T-cell (primary cell): ENCODE measurements around the gene URB1. TPM values are rescaled to one million over a fixed set of nuclear protein-coding genes. Genes with fewer than 3 reads are reported as not detected.

ENCODE experiments used
- ATAC-seq, 4 experiments: fragments of 200-7000 bp in 3 of 4; fragments of 150-1000 bp in 1 of 4; cut with Tn5 transposase; replicated peaks in 1 of 4; 1 replicate in 3 of 4; 2 replicates in 1 of 4; pipeline ENCODE4 v1.10.0; 2021; ENCODE audit warnings: moderate library complexity in 3 of 4, mild to moderate bottlenecking in 2 of 4, moderate number of reproducible peaks in 1 of 4
- CTCF ChIA-PET, 2 donors: fragments of 300-600 bp; sonication (Branson Sonifier 250); formaldehyde crosslinking; loops; one replicate each; lab custom pipeline; 2022; ENCODE audit warnings: antibody characterized with exemption in 2 of 2; lab: Charles Lee
- POLR2A ChIA-PET, 2 donors: fragments of 300-600 bp; sonication (Branson Sonifier 250); formaldehyde crosslinking; loops; one replicate each; lab custom pipeline; 2022; ENCODE audit warnings: antibody characterized with exemption in 2 of 2; lab: Charles Lee
- DNase-seq, 35 experiments: peaks; one replicate each; pipeline versions ENCODE4 v3.0.0 to v3.0.0-alpha.2; 2013 to 2023
- H3K27ac ChIP-seq: one replicate; pipeline ENCODE4 v1.5.1; 2013; ENCODE audit warnings: low read length
- H3K27me3 ChIP-seq, 2 experiments: replicated peaks in 1 of 2; 1 replicate in 1 of 2; 2 replicates in 1 of 2; pipeline versions ENCODE4 v1.6.1 to v1.7.0; 2013; ENCODE audit warnings: low read length in 1 of 2, mixed read lengths in 1 of 2; ENCODE audit not compliant: control insufficient read depth in 2 of 2, insufficient read depth in 2 of 2; ENCODE audit errors: extremely low read depth in 1 of 2
- H3K36me3 ChIP-seq, 2 donors: 1 replicate in 1 of 2; 2 replicates in 1 of 2; pipeline versions ENCODE4 v1.6.1 to v1.7.0; 2013; ENCODE audit warnings: low read length in 1 of 2; ENCODE audit not compliant: control insufficient read depth in 2 of 2, insufficient read depth in 1 of 2; ENCODE audit errors: extremely low read depth in 1 of 2
- H3K4me1 ChIP-seq, 2 experiments: 1 replicate in 1 of 2; 2 replicates in 1 of 2; pipeline versions ENCODE4 v1.6.1 to v1.7.0; 2013; ENCODE audit warnings: low read length in 2 of 2, mixed read lengths in 1 of 2; ENCODE audit not compliant: insufficient read depth in 2 of 2, control insufficient read depth in 1 of 2; ENCODE audit errors: extremely low read depth in 1 of 2
- H3K4me3 ChIP-seq, 2 donors: 1 replicate in 1 of 2; 2 replicates in 1 of 2; pipeline versions ENCODE4 v1.5.1 to v1.7.0; 2013; ENCODE audit warnings: mild to moderate bottlenecking in 2 of 2, low read length in 1 of 2, moderate library complexity in 1 of 2; ENCODE audit not compliant: control insufficient read depth in 1 of 2; ENCODE audit errors: extremely low read depth in 1 of 2
- H3K9me3 ChIP-seq: 2 replicates; pipeline ENCODE4 v1.7.0; 2013
- H3K27ac Mint-ChIP-seq, 2 donors: one replicate each; pipeline ENCODE4 v1.8.0; 2020 to 2021; ENCODE audit warnings: mild to moderate bottlenecking in 2 of 2, mixed read lengths in 2 of 2
- H3K27me3 Mint-ChIP-seq, 2 donors: one replicate each; pipeline ENCODE4 v1.8.0; 2021 to 2022; ENCODE audit warnings: mixed read lengths in 2 of 2
- H3K36me3 Mint-ChIP-seq: one replicate; pipeline ENCODE4 v1.8.0; 2021; ENCODE audit warnings: mixed read lengths
- H3K4me1 Mint-ChIP-seq, 3 donors: one replicate each; pipeline ENCODE4 v1.8.0; 2020 to 2022; ENCODE audit warnings: mixed read lengths in 3 of 3, mild to moderate bottlenecking in 1 of 3
- H3K4me3 Mint-ChIP-seq, 3 donors: one replicate each; pipeline ENCODE4 v1.8.0; 2020 to 2022; ENCODE audit warnings: mild to moderate bottlenecking in 3 of 3, mixed read lengths in 3 of 3, moderate library complexity in 3 of 3
- H3K9me3 Mint-ChIP-seq, 3 donors: one replicate each; pipeline ENCODE4 v1.8.0; 2020 to 2022; ENCODE audit warnings: mixed read lengths in 3 of 3
- WGBS: methylation state at CpG from one replicate; pipeline ENCODE4 v1.1.5; 2013; ENCODE audit warnings: missing lambda C conversion rate; ENCODE audit not compliant: insufficient coverage; 5-methylcytosine and 5-hydroxymethylcytosine counted together
- total RNA-seq, 35 experiments: library from RNA in 6 of 35; stranded (reverse) in 6 of 35; fragments of 120-200 nt in 1 of 35; gene quantifications; one replicate each; pipeline versions ENCODE4 v1.2.1 to v1.2.4 and lab custom pipeline; 2013 to 2026

Gene URB1
- total RNA-seq, 5 donors from 2014 or later (not counting 1 experiment from before 2014, with no cell fraction given): 13.4 to 20.2 (median 18.9) TPM

- H3K9me3 ChIP-seq: no peaks in the 10 kb centered on the region
- H3K27ac ChIP-seq: no peak overlapping the region
- ATAC-seq (no peak), DNase-seq (peak in 1 of 35 experiments; percentile 16)
- no peaks in the 10 kb centered on the region for H3K9me3 Mint-ChIP-seq
- H3K4me3 ChIP-seq: no peak overlapping the region
- WGBS: 98% methylated on average over 11 of the region's 12 CpGs
- peaks cover 85% of the 10 kb centered on the region for H3K36me3 Mint-ChIP-seq
- no peak overlapping the region for H3K4me3 Mint-ChIP-seq
- H3K4me1 ChIP-seq: no peaks in the 10 kb centered on the region
- no peaks in the 10 kb centered on the region for H3K27me3 Mint-ChIP-seq
- CTCF ChIA-PET: no interaction called here
- POLR2A ChIA-PET: no interaction called here
- no peak overlapping the region for H3K27ac Mint-ChIP-seq
- H3K36me3 ChIP-seq: peaks cover 19 to 93% of the 10 kb centered on the region in 2 donors
- H3K27me3 ChIP-seq: no peaks in the 10 kb centered on the region
- H3K4me1 Mint-ChIP-seq: no peaks in the 10 kb centered on the region
These were observed 70.7 kb downstream of the URB1 start for GRCh38 chr21:32322103-32322502.

- H3K27me3 Mint-ChIP-seq: no peaks in the 10 kb centered on the region
- no peaks in the 10 kb centered on the region for H3K4me1 Mint-ChIP-seq
- peaks cover 20 to 96% of the 10 kb centered on the region in 2 donors for H3K36me3 ChIP-seq
- H3K9me3 Mint-ChIP-seq: no peaks in the 10 kb centered on the region
- no peak for ATAC-seq
- ChIA-PET CTCF (no interaction called here), POLR2A (no interaction called here)
- no peak for DNase-seq
- no peak overlapping the region for H3K4me3 Mint-ChIP-seq
- no peaks in the 10 kb centered on the region for H3K27me3 ChIP-seq
- H3K27ac ChIP-seq: no peak overlapping the region
- 100% methylated on average over 4 of the region's 13 CpGs for WGBS
- peaks cover 81% of the 10 kb centered on the region for H3K36me3 Mint-ChIP-seq
- no peak overlapping the region for H3K4me3 ChIP-seq
- H3K4me1 ChIP-seq: no peaks in the 10 kb centered on the region
- H3K9me3 ChIP-seq: no peaks in the 10 kb centered on the region
- H3K27ac Mint-ChIP-seq: no peak overlapping the region
These were observed 71.3 kb downstream of the URB1 start for GRCh38 chr21:32321480-32321879.

DNA sequence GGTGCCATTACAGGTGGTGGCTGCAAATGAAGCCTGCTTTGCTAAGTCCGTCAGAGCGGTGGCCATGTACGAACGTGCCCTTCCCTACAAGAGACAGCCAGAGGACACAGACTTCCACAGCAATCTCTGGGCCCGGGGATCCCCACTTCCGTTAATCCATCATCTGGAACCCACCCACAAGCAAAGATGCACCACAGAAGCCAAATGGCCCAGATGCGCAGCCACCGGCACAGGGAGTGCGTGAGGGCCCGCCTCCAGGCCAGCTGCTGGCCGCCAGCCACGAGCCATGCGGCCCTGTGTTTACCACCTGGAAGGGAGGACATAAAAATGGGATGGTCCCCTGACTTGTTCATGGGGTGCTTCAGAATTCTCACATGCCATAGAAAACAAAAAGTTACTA, 72.1 kb downstream of the URB1 start:
- Mint-ChIP-seq H3K9me3 (no peaks in the 10 kb centered on the region), H3K27me3 (no peaks in the 10 kb centered on the region), H3K36me3 (peaks cover 76% of the 10 kb centered on the region), H3K27ac (no peak overlapping the region), H3K4me3 (no peak overlapping the region), H3K4me1 (no peaks in the 10 kb centered on the region)
- Histone ChIP-seq H3K9me3 (no peaks in the 10 kb centered on the region), H3K4me3 (no peak overlapping the region), H3K4me1 (no peaks in the 10 kb centered on the region), H3K36me3 (peaks cover 25 to 97% of the 10 kb centered on the region in 2 donors), H3K27ac (no peak overlapping the region), H3K27me3 (no peaks in the 10 kb centered on the region)
- ATAC-seq (no peak), DNase-seq (no peak)
- CTCF ChIA-PET: no interaction called here
- POLR2A ChIA-PET: interaction anchor here in 1 of 2 donors (0.6 kb wide), 1 partner anchor 9 kb away, joined by 9 read pairs; no protein-coding TSS in a partner anchor
- 100% methylated on average over 6 of the region's 13 CpGs for WGBS

- H3K4me1 Mint-ChIP-seq: no peaks in the 10 kb centered on the region
- 97% methylated on average over 6 of the region's 6 CpGs for WGBS
- DNase-seq (no peak), ATAC-seq (no peak)
- no peaks in the 10 kb centered on the region for H3K4me1 ChIP-seq
- POLR2A ChIA-PET: no interaction called here
- H3K9me3 Mint-ChIP-seq: no peaks in the 10 kb centered on the region
- peaks cover 73% of the 10 kb centered on the region for H3K36me3 Mint-ChIP-seq
- H3K9me3 ChIP-seq: no peaks in the 10 kb centered on the region
- no peaks in the 10 kb centered on the region for H3K27me3 Mint-ChIP-seq
- no peak overlapping the region for H3K4me3 Mint-ChIP-seq
- no peaks in the 10 kb centered on the region for H3K27me3 ChIP-seq
- H3K4me3 ChIP-seq: no peak overlapping the region
- peaks cover 25 to 94% of the 10 kb centered on the region in 2 donors for H3K36me3 ChIP-seq
- H3K27ac ChIP-seq: no peak overlapping the region
- H3K27ac Mint-ChIP-seq: no peak overlapping the region
- CTCF ChIA-PET: no interaction called here
These were observed 72.8 kb downstream of the URB1 start for GRCh38 chr21:32320059-32320458.

- 96% methylated on average over 7 of the region's 7 CpGs for WGBS
- Histone ChIP-seq H3K9me3 (no peaks in the 10 kb centered on the region), H3K4me3 (no peak overlapping the region), H3K4me1 (no peaks in the 10 kb centered on the region), H3K27me3 (no peaks in the 10 kb centered on the region), H3K27ac (no peak overlapping the region), H3K36me3 (peaks cover 29 to 83% of the 10 kb centered on the region in 2 donors)
- no peak overlapping the region for H3K27ac Mint-ChIP-seq
- no peaks in the 10 kb centered on the region for H3K27me3 Mint-ChIP-seq
- ChIA-PET CTCF (no interaction called here), POLR2A (no interaction called here)
- peaks cover 69% of the 10 kb centered on the region for H3K36me3 Mint-ChIP-seq
- DNase-seq: no peak
- H3K9me3 Mint-ChIP-seq: no peaks in the 10 kb centered on the region
- H3K4me3 Mint-ChIP-seq: no peak overlapping the region
- H3K4me1 Mint-ChIP-seq: no peaks in the 10 kb centered on the region
- ATAC-seq: no peak
These were observed 73.8 kb downstream of the URB1 start for GRCh38 chr21:32319012-32319411.

GRCh38 chr21:32317726-32318125, 75.1 kb downstream of the URB1 start:
- ChIA-PET CTCF (no interaction called here), POLR2A (no interaction called here)
- peaks cover 30 to 76% of the 10 kb centered on the region in 2 donors for H3K36me3 ChIP-seq
- Mint-ChIP-seq H3K27me3 (no peaks in the 10 kb centered on the region), H3K36me3 (peaks cover 71% of the 10 kb centered on the region), H3K4me1 (no peaks in the 10 kb centered on the region), H3K9me3 (no peaks in the 10 kb centered on the region), H3K27ac (no peak overlapping the region), H3K4me3 (no peak overlapping the region)
- WGBS: 88% methylated on average over 9 of the region's 9 CpGs
- H3K9me3 ChIP-seq: no peaks in the 10 kb centered on the region
- DNase-seq: no peak
- H3K4me3 ChIP-seq: no peak overlapping the region
- no peaks in the 10 kb centered on the region for H3K27me3 ChIP-seq
- H3K4me1 ChIP-seq: no peaks in the 10 kb centered on the region
- no peak overlapping the region for H3K27ac ChIP-seq
- no peak for ATAC-seq
